Left hindlimb (tissue), 1 donor: ENCODE results near the gene POMC.
"Not testable (repeated sequence)": the region's sequence is repeated elsewhere in the genome, so short reads cannot be mapped to it uniquely, and the experiment has no call there.

ENCODE experiments used
- DNase-seq: peaks from one replicate; pipeline ENCODE4 v3.0.0-alpha.2; 2018

Gene POMC

DNA sequence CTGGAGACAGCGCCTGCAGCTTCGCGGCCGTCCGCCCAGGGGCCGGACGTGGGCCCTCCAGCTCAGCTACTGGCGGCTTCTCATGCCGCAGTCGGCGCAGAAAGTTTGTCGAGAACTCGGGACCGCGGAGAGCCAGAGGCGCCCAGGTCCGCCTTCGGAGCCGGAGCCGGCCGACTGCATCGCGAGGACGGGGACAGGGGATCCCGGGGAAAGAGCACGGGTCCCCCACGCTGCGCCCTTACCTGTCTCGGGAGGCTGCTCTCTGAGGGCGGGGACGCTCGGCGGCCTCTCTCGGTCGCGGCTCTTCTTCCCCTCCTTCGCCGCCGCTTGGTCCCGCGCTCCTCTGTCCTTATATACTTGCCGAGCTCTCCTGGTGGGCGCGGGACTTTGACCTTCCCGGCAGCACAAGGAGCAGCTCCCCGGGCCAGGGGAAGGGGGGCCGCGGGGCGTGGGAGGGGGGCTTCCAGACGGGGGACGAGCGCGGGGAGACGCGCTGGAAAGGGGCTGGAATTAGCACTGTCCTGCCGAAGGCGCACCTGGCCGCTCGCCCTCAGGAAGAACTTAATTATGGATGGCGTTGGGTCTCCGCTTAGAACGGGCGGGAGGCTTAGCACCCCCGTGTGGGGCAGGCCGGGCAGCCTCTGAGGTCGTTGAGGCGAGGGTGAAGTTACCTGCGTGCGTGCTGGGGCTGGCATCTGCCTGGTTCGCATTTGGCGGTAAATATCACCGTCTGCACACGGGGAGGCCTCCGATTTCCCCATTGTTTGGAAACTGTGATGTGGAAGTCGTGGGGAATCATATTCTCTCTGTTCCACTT lies at the start of gene POMC:
POMC (minus strand) TSS at position 325 of the 817 bp plus-strand sequence. CDS start 3,808 bp downstream, outside the sequence.
- no peak for DNase-seq

DNA sequence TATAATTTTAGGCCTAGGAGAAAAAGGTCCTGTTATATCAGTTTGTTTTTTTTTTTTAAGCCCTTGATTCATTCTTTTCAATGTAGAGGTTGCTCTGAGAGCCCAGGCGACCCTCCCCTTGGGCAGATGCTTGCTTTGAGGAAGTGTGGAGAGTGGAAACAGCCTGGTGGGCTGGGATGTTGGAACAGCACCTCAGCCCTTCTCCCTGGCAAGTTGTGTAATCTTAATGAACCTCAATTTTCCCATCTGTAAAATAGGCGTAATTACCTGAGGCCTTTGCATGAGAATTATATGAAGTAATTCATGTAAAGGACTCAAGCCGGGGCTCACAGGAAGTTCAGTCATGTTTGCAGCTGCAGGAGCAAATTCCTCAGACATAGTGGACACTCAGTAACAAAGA lies 49.7 kb upstream of the POMC start:
- no peak for DNase-seq

DNA sequence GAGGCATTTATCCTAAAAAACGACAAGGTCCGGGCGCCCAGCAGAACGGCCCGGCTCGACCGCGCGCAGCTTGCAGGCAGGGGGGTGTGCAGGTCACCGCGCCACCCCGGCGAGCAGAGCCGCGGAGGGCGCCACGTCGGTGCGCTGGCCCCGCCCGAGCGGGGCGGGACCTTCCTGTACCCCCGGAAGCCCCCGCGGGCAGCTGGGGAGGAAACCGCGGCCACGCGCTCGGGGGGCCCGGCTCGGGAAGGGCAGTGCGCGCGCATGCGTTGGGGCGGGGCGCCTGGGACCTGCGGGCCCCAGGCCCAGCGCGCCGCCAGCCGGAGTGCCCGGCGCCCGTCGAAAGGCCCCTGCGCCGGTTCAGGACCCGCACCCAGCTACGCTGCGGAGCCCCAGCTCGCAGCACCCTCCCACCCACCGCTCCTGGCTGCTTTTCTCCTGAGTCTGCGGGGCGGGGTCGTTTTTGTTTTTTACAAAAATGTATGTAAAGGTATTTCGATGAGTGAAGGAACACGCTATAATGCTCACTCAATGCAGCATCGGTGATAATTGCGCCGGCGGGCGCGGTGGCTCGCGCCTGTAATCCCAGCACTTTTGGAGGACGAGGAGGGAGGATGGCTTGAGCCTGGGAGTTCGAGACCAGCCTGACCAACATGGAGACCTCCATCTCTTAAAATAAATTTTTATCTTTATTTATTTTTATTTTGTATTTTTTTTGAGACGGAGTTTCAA lies 47.7 kb upstream of the POMC start:
- DNase-seq = peak; percentile 92

DNA sequence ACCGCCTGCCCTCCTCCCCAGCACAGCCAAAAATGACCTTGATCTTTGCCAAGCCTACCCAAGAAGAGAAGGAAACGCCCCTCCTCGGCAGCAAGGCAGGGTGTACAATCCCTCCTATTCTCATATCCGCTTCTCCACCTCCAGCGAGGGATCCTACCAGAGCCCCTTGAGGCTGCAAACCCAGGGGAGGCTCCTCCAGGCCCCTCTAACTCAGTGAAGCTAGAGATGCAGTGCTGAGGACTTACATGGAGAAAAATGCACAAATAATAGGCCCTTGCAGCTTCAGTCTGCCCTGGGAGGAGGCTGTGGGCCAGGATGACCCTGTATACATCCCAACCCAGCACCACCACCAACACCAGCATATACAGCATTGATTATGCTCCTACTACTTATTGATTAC lies 46.9 kb upstream of the POMC start:
- DNase-seq = no peak

DNA sequence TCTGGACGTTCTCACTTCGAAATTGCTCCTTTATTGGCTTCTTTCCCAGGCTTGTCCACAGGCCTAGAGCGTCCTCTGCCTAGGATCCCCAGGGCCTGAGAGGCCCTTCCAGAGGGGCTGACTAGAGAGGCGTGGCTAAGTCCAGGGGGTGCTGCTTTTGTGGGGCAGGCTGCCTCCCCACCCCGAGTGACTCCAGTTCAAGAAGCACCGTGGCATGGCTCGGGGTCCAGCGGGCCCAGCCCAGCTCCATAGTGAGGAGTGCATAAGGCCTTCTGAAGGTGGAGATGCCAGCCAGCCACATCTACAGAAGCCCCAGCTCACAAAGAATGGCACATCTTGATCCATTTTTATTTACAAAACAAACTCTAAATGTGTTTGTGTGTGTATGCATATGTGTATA lies 44.8 kb upstream of the POMC start:
- DNase-seq = no peak

DNA sequence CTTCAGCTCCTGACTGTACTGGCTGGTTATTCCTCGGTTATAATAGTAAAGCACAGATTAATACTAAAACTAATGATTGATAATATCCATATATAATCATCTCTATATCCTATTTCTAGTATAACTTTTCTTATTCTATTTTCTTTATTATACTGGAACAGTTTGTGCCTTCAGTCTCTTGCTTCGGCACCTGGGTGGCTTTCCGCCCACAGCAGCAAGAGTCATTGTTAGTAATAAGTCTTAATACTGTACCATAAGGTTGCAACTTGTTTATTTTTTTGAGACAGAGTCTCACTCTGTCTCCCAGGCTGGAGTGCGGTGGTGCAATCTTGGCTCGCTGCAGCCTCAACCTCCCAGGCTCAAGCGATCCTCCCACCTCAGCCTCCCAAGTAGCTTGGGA lies 42.5 kb upstream of the POMC start:
- DNase-seq = not testable (repeated sequence)

DNA sequence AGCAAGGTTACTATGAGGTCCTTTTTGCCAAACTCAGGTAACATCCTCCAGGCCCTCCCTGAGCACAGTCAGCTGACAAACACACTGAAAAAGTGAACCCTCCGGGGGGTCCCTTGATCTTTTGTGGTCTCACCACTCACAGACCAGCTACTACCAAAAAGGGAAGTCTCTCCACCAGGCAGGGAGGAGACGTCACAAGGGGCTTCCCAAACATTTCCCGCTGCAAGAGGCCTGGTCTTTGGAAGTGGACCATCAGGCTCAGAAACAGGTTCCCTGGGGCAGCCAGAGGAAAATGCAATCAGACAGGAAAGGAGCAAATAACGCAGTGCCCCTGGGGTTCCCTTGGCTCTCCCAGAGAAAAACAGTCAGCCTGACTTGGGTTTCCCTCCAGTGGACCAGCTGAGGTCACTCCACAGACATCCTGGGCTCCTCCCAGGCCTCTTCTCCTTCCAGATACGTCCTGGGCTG lies 38.7 kb upstream of the POMC start:
- DNase-seq = no peak

DNA sequence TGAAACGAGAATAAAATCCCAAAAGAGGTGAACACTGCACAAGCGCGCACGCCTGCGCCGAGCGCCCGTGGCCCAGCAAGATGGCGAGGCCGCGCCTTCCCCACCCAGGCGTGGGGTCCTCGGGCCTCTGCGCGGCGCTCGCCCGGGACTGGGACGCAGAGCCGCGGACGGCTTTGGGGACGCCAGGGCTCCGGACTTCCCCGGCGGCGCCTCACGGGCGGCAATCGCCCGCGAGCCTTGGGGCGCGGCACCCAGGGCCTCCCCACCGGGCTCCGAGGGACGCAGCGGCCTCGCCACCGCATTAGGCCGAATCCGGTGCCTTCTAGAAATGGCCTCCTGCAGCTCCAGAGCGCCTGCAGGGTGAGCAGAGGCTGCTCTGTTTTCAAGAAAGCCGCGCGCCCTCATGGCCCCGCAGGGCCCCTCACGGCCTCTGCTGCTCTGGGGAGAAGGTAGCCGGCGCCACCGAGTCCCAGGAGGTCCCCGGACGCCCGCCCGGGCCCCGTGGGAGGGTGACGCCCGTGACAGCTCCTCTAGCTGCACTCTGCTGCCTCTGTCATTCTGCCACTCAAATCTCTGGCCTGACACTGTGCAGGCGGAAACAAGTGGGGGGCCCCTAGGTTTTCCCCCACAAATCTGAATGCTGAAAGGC lies 35.9 kb upstream of the POMC start:
- no peak for DNase-seq

DNA sequence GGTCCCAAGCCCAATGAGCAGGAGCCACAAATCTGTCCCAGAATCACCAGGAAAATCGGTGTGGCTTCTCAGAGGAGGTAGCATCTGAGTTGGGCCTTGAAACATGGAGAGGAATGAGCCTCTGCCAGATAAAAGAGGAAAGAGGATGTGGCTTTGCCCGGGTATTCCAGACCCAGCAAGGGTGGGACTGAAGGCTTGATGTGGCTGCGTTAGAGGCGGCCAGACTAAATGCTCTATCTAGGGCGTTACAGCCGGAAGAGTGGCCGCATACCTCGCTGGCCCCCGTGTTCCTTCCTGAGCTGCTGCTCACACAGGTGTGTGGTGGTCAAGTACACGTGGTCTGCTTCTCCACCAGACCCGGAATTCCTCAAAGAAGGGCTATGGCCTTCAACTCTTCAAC lies 33.9 kb upstream of the POMC start:
- no peak for DNase-seq

DNA sequence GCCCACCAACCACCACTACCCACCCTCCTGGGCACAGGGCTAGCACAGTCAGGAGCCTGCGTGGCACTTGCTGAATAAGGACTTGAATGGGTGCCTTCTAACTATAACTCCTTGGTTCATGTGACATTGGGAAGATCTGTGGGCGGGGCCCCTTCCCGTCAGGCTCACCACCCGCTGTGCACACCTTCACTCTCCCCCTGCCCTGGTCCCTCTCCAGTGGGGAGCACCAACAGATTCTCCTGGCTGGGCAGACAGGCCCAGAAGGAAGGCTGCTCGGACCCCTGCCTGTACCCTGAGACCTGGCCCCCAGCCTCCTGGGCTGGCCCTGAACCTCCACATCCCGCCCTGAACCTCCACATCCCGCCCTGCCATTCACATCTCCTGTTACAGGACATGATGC lies 33.4 kb upstream of the POMC start:
- no peak for DNase-seq

DNA sequence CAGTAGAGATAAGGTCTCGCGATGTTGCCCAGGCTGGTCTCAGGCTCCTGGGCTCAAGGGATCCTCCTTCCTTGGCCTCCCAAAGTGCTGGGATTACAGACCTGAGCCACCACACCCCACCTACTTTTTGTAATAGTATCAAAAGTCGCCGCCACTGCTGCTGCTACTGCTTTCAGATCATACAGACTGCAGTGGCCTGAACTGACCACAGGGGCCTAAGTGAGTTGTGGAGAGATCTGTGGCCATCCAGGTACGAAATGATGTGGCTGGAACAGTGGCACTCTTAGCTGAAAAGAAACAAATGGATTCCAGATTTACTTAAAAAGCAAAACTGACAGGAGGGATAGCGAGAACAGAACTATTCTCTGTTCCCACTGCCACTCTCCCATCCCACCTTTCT lies 32.9 kb upstream of the POMC start:
- DNase-seq = no peak

DNA sequence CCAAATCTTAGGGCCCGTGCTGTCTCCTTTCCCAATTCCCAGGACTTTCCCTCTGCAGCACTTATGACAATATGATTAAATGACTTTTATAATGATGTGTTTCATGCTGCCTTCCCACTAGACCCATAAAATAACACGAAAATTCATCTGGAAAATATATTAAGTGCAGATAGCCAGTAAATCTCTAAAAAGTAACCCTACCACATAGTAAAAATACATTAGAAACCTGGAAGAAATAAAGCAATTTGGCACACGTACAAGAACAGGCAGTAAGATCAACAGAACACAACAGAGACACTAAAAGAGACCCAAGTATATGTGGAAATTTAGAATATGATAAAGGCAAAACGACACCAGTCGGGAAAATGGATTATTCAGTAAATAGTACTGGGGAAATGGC lies 30.2 kb upstream of the POMC start:
- DNase-seq = no peak

DNA sequence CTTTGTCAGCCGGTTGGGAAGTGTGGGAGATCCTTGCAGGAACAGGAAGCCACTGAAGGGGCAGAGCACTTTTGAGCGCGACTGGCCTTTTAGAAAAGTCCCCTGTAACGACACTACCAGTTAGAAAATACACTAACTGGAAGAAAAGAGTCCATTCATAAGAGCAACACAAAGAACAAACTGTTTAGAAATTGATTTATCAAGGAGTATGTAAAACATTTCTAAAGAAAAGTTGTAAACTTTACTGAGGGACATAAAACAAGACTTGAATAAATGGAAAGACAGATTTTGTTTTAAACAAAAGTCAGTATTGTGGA lies 29.8 kb upstream of the POMC start:
- DNase-seq = no peak

DNA sequence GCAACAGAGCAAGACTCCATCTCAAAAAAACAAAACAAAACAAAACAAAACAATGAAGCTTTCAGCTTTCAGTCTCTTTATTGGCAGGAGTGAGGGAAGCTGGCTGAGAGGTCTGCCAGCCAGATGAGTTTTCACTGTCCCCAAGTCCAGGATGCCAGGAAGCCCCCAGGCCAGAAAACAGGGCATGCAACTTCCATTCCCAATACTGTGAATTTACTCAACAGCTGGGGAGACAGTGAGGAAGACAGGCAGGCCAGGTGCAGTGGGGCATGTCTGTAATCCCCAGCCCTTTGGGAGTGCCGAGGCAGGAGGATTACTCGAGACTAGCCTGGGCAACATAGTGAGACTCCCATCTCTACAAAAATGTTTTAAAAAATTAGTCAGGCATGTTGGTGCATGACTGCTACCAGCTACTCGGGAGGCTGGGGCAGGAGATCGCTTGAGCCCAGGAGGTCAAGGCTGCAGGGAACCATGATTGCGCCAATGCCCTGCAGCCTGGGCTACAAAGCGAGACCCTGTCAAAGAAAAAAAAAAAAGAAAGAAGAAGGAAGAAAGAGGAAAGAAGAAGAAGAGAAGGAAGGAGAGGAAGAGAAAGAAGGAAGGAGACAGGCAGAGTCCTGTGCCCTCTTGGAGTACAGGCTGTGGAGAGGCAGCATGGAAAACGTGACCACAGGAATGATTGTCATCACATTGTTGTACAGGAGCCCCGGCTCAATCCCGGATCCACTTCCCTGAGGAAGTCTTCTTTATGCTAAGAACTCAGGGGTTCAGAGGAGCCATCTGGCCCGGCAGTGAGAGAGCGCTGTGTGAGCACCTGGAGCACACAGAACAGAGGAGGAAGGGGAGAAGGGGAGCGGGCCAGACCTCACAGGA lies 29.2 kb upstream of the POMC start:
- DNase-seq = peak; percentile 60

DNA sequence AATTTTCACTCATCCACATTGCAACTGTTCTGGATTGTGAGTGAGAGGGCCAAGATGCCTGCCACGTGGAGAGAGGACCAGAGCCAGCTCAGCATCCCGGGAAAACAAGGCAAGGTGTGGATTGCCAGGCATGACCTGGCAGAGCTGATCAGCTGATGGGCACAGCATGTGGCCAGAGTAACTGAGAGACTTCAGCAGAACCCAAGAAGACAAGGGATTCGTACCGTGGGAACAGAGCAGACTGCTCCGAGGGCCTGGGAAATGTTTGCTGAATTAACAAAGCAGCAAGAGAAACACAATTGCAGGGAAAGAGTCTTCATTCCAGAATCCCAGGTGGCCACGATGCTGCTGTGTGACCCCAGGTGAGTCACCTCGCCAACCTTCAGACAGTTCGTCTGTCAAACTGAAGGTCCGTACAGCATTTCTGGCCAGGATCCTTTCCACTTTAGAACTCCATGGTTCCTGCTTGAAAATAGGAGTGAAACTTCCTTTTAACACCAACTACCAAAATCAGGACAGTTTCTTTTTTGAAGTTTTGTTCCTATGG lies 26.3 kb upstream of the POMC start:
- no peak for DNase-seq

DNA sequence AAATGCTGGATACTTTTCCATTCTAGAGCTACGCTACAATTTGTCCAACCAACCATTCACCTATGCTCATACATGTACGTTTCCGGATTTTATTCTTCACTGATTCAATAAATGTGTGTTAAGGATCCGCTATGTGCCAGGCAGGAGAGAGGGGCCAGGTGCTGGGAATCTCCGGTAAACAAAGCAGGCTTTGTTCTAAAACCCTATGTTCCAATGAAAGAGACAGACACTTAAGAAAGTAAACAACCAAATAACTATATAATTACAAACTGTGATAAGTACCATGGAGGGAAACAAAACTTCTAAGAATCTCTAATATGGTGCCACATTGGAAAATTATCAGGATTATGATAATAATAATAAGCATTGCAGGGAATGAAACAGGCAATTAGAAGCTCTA lies 22.2 kb upstream of the POMC start:
- no peak for DNase-seq

DNA sequence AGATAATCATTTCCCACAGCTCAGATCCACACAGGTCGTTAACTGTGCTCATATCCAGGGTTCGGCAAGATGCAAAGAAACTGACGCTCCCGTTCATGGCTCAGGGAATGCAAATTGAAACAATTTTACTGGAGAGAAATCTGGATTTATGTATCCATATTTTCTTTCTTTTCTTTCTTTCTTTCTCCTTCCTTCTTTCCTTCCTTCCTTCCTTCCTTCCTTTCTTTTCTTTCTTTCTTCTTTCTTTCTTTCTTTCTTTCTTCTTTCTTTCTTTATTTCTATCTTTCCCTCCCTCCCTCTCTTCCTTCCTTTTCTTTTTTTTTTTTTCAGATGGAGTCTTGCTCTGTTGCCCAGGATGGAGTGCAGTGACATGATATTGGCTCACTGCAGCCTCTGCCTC lies 20.0 kb upstream of the POMC start:
- DNase-seq = no peak

DNA sequence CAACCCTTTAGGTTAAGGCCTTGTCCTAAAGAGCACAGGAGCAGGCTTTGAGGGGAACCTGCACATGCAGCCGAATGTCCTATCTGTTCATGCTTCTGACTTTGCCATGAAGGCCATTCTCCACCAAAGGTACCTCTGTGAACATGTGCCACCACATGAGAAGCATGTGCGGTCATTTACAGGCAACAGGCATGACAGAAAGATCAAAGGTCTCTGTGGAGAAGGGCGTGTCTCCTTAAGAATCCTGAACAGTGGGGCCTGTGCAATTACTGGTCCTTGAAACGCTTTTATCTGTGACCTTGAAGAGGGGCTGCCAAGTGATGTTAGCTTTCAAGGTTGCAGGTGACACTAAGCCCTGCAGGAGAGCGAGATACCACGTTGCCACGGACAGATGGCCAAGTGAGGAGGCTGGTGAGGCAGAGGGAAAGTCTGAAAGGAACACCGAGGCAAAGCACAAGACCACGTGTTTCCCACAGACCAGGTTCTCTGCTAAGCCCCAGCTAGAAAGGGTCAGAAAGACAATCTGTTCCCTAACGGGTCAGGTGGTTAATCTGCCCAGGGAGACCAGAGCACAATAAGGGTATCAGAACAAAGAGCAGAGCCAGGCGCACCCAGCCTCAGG lies 19.5 kb upstream of the POMC start:
- DNase-seq = no peak

DNA sequence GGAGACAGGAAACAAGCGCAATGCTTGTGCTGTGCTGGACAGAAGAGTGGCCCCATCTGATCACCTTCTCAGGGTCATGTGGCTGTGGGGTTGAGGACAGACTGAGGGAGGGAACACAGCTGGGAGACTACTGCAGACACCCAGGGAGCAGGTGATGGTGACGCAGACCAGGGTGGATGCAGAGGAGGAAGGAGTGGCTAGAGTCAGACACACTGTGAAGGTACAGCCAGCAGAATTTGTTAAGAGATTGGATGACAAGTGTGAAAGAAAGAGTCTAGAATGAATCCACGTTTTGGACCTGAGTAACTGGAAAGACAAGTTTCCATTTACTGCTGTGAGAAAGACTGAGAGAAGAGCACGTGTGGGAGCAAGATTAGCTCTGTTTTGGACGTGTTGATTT lies 15.9 kb upstream of the POMC start:
- no peak for DNase-seq

DNA sequence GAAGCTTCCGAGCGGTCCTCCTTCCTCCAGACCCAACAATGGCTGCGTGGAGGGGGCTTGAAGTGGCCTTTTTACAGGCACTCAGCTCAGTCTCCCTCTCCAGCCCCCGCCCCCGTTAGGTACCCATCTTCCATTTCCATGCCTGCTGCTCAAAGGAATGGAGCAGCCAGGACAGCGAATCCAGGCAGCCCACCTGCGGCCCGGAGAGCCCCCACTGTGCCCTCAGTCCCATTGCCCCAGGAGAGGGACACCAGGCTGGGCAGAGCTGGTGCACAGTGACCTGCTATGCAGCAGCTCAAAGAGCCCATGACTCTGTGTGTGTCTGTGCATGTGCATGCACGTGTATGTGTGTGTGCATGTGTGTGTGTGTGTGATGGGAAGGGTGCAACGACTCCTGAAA lies 10.6 kb upstream of the POMC start:
- DNase-seq = no peak

DNA sequence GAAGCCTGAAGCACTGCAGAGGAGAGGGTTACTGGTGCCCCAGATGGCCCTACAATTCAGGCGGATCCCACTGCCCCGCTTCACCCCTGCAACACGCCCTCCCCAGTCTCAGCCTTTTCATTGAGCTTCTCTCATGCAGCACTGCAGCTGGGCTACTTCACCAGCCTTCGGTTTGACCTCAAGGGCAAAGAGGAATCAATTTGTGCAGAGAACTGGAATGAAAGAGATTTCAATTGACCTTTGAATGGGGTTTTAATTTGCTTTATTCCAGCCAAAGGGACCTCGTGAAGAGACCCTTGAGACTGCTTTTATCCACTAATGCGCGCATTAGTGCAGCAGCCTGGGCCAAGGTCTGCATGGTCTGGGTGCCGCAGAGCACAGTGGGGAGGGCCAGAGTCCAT lies 8.8 kb upstream of the POMC start:
- DNase-seq = no peak

DNA sequence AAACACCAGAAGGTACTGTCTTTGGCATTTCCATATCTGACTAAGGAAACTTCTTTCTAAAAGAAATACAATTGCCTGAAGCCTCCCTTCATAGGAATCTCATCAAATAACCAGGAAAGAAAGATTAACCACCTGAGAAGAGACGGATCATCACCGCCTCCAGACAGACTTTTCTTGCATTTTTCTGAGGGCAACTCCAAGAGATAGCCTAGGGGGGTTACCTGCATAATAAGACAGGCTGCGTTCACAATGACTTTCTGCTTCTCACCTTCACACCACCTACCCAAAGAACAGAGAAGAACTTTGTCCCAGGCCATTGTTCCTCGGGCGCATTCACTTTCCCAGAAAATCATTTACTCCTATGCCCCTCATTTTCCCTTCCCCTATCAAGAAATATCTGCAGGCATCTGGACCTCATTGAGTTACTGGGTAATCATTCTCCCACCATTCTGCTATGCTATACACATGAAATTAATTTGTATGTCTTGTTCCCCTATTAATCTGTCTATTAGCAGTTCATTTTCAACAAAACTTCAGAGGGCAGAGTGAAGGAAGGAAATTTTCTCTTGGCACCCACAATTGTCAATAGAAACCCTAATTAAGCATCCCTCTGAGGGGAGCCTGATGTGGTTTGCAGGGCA lies 8.3 kb upstream of the POMC start:
- no peak for DNase-seq
